Small intestine (tissue), 16 donors: ENCODE results near the gene RAB24. TPM values are rescaled to one million over a fixed set of nuclear protein-coding genes. Genes with fewer than 3 reads are reported as not detected.
A peak's percentile ranks its signal among the peaks of the same experiment; 100 is the strongest.

Source experiments
- DNase-seq, 2 donors: peaks; one replicate each; pipeline versions ENCODE4 v3.0.0 to v3.0.0-alpha.2; 2013
- FAIRE-seq: peaks from 2 replicates; lab custom pipeline; 2012; peaks lifted over from hg19 to GRCh38; lab: Jason Lieb, UNC
- H3K27ac ChIP-seq, 3 donors: one replicate each; pipeline ENCODE4 v1.5.1; 2013; ENCODE audit warnings: low read length in 2 of 3, mild to moderate bottlenecking in 2 of 3, control low read depth in 1 of 3, inconsistent platforms in 1 of 3, low read depth in 1 of 3, moderate library complexity in 1 of 3
- H3K27me3 ChIP-seq, 3 donors: one replicate each; pipeline ENCODE4 v1.6.1; 2013; ENCODE audit warnings: low read length in 3 of 3, inconsistent platforms in 1 of 3; ENCODE audit not compliant: control insufficient read depth in 3 of 3, insufficient read depth in 3 of 3
- H3K36me3 ChIP-seq, 3 donors: one replicate each; pipeline ENCODE4 v1.6.1; 2013; ENCODE audit warnings: low read length in 3 of 3, inconsistent platforms in 1 of 3, low read depth in 1 of 3, mild to moderate bottlenecking in 1 of 3, moderate library complexity in 1 of 3; ENCODE audit not compliant: control insufficient read depth in 3 of 3, insufficient read depth in 2 of 3
- H3K4me1 ChIP-seq, 3 donors: one replicate each; pipeline ENCODE4 v1.6.1; 2013; ENCODE audit warnings: low read length in 2 of 3, inconsistent platforms in 1 of 3, low read depth in 1 of 3, mild to moderate bottlenecking in 1 of 3, moderate library complexity in 1 of 3; ENCODE audit not compliant: control insufficient read depth in 3 of 3, insufficient read depth in 2 of 3
- H3K4me3 ChIP-seq, 3 donors: one replicate each; pipeline ENCODE4 v1.5.1; 2013; ENCODE audit warnings: low read length in 3 of 3, control low read depth in 1 of 3, inconsistent platforms in 1 of 3, low read depth in 1 of 3, mild to moderate bottlenecking in 1 of 3, moderate library complexity in 1 of 3
- H3K9me3 ChIP-seq, 2 donors: one replicate each; pipeline ENCODE4 v1.6.1; 2013; ENCODE audit warnings: low read depth in 1 of 2, low read length in 1 of 2; ENCODE audit not compliant: control insufficient read depth in 2 of 2, insufficient read depth in 1 of 2
- WGBS, 3 donors: extraction: QIAGEN DNeasy Blood & Tissue Kit; methylation state at CpG; one replicate each; pipeline ENCODE4 v1.1.7; 2013; 5-methylcytosine and 5-hydroxymethylcytosine counted together
- long read RNA-seq, 10 donors: transcript quantifications; one replicate each; lab custom pipeline, GENCODE V29; 2026
- polyA plus RNA-seq, 4 donors: library from polyadenylated mRNA; stranded (reverse) in 3 of 4; unstranded in 1 of 4; fragments of 200-250 nt in 3 of 4; fragments of 120-200 nt in 1 of 4; gene quantifications; one replicate each; pipeline versions ENCODE4 v1.2.1 to v1.2.3, GENCODE V29; 2013
- donor health status: healthy with polysubstance abuse.
- donor health status: control.
- donor health status: control.
- donor health status: Bipolar disorder and iron deficiency.
- donor health status: healthy.

Gene RAB24
- 10 to 100 TPM; 48.1 to 80.1 (median 73.0) TPM for polyA plus RNA-seq
- long read RNA-seq, donor 1, transcript RAB24-201 (8 exons, 1,311 nt), result minor isoform, 30 of 104 reads
- long read RNA-seq, donor 1, transcript RAB24-206 (7 exons, 1,820 nt), result major isoform, 36 of 104 reads
- long read RNA-seq, donor 1, transcript RAB24-204 (9 exons, 1,236 nt), result minor isoform, 8 of 104 reads
- long read RNA-seq, donor 1, partial matches to known transcripts, result 27 of 104 reads
- long read RNA-seq, donor 1, other reads (novel, unspliced or antisense), result 0 of 104 reads
- long read RNA-seq, donor 2, transcript RAB24-201 (8 exons, 1,311 nt), result major isoform, 5 of 11 reads
- long read RNA-seq, donor 2, partial matches to known transcripts, result 0 of 11 reads
- long read RNA-seq, donor 2, other reads (novel, unspliced or antisense), result 0 of 11 reads
- long read RNA-seq, donor 3, transcript RAB24-206 (7 exons, 1,820 nt), result minor isoform, 7 of 38 reads
- long read RNA-seq, donor 3, transcript RAB24-201 (8 exons, 1,311 nt), result major isoform, 13 of 38 reads
- long read RNA-seq, donor 3, partial matches to known transcripts, result 14 of 38 reads
- long read RNA-seq, donor 3, other reads (novel, unspliced or antisense), result 0 of 38 reads
- long read RNA-seq, donor 4, result 0 reads
- long read RNA-seq, donor 5, partial matches to known transcripts, result 0 of 3 reads
- long read RNA-seq, donor 5, other reads (novel, unspliced or antisense), result 0 of 3 reads
- long read RNA-seq, donor 6, transcript RAB24-201 (8 exons, 1,311 nt), result minor isoform, 11 of 32 reads
- long read RNA-seq, donor 6, transcript RAB24-206 (7 exons, 1,820 nt), result major isoform, 16 of 32 reads
- long read RNA-seq, donor 6, partial matches to known transcripts, result 0 of 32 reads
- long read RNA-seq, donor 6, other reads (novel, unspliced or antisense), result 0 of 32 reads
- long read RNA-seq, donor 7, transcript RAB24-206 (7 exons, 1,820 nt), result minor isoform, 7 of 24 reads
- long read RNA-seq, donor 7, transcript RAB24-201 (8 exons, 1,311 nt), result major isoform, 13 of 24 reads
- long read RNA-seq, donor 7, partial matches to known transcripts, result 0 of 24 reads
- long read RNA-seq, donor 7, other reads (novel, unspliced or antisense), result 0 of 24 reads
- long read RNA-seq, donor 8, partial matches to known transcripts, result 0 of 1 reads
- long read RNA-seq, donor 8, other reads (novel, unspliced or antisense), result 0 of 1 reads
- long read RNA-seq, donor 9, partial matches to known transcripts, result 0 of 7 reads
- long read RNA-seq, donor 9, other reads (novel, unspliced or antisense), result 0 of 7 reads
- long read RNA-seq, donor 10, transcript RAB24-201 (8 exons, 1,311 nt), result minor isoform, 7 of 24 reads
- long read RNA-seq, donor 10, transcript RAB24-206 (7 exons, 1,820 nt), result major isoform, 10 of 24 reads
- long read RNA-seq, donor 10, partial matches to known transcripts, result 6 of 24 reads
- long read RNA-seq, donor 10, other reads (novel, unspliced or antisense), result 0 of 24 reads

DNA sequence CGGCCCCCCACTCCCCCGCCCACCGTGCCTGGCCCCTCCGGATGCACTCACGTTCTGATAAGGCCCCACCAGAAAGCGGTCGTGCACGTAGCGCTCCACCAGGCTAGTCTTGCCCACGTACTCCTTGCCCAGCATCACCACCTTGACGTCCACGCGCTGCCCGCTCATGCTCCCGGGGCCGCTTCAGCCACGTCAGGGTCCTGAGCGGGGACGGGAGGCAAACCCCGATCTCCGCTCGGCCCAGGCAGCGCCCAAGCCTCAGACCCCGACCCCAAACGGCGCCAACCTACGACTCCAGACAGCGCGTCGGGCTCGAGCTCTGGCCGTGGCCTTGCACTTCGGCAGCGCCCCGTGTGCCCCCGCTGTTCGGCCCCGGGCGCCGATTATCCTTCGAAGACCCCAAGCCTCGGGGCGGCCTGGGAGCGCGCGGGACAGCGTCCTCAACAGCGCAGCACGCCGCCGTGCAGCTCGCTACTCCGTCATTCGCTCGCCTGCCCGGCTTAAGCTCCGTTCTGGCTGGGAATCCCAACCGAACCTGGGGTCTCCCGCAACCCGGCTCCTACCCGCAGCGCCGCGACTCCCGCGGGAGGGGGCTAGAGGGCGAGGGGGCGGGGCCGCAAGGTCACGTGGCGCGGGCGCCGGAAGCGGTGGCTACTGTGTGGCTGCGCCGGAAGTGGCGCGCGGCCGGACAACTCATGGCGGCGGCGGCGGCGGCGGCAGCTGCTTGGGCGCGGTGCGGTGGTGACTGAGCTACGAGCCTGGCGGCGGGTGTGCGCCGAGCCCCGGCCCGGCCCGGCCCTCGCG, at the start of gene RAB24, which contains the start of gene PRELID1:
RAB24 (minus strand) TSS at position 599 of the 804 bp plus-strand sequence; CDS start at position 168, 431 bp downstream.
PRELID1 (plus strand) TSS at position 679 of the 804 bp plus-strand sequence. CDS start 187 bp downstream, outside the sequence.
- H3K27ac ChIP-seq, result peak within 1 kb of the TSS; percentile 76 to 96 (median 92)
- no peaks in the 10 kb centered on the region for H3K9me3 ChIP-seq
- FAIRE-seq, result no peak
- peaks cover 0 to 63% (median 5%) of the 10 kb centered on the region in 3 donors for H3K36me3 ChIP-seq
- peak within 1 kb of the TSS; percentile 84 to 95 (median 89) for H3K4me3 ChIP-seq
- no peaks in the 10 kb centered on the region for H3K27me3 ChIP-seq
- 0 to 1% (median 0%) methylated on average over 60 to 100 of the region's 100 CpGs for WGBS, 3 donors
- peak; percentile 79 to 93 for DNase-seq
- peaks cover 7 to 41% (median 10%) of the 10 kb centered on the region in 3 donors for H3K4me1 ChIP-seq

DNA sequence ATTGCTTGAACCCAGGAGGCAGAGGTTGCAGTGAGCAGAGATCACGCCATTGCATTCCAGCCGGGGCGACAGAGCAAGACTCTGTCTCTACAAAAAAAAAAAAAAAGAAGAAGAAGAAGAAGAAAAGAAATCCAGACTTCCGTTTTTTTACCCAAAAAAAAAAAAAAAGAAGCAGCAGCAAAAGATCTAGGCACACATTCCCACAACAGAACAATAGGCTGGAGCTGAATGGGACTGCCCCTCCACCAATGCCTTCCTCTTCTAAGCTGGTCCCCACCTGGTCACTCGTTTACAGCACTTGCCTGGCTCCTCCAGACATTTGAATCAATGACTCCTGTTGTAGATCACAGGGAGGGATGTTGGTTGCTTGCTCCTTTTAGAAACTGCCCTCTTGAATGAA, 49.6 kb upstream of the RAB24 start:
- no peak for FAIRE-seq

DNA sequence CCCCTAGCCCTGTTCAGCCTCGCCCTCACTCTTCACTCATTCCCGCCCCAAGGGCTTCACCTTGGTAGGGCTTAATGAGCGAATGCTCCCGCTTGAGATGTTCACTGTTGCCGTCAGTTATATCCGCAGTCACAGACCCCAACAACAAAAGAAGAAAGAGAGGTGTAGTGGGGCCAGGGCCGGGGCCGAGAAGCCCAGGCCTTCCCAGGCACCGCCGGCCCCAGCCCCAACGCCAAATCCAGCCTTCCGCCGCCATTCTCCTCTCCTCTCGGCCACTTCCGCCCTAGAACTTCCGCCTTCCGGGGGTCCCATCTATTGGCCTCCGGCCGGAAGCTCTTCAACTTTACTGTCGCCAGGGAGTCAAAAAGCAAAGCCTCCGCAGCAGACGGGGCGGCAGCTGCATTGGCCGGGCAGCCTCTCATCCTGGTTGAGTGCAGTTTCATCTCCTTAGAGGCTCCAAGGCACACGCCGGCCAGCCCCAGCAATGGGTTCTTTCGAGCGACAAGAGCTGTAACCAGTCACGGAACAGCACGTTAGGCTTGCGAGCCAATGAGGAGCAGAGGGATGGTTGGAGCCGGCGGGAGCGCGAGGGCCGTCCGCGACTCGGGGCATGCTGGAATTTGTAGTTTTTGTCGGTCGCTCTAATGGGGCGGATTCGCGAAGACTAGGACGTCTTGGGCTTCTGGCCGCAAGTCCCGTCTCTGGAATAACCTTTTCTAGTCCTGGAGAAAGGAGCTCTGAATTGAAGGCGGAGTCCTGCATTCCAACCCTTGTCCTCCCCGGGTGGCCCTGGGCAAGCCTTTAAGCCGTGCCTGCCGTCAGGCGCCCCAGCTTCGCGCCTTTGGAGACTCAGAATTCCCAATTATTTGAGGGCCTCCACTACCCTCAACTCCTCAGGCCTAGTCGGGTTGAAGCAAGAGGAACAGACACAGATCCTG, 48.1 kb upstream of the RAB24 start, which contains the start of gene LMAN2:
LMAN2 (minus strand) TSS at position 277 of the 938 bp plus-strand sequence; CDS start at position 256, 21 bp downstream.
- peaks cover 0 to 8% (median 0%) of the 10 kb centered on the region in 3 donors for H3K27me3 ChIP-seq
- H3K9me3 ChIP-seq, result peaks cover 0 to 8% of the 10 kb centered on the region in 2 donors
- peaks cover 0 to 17% (median 0%) of the 10 kb centered on the region in 3 donors for H3K36me3 ChIP-seq
- H3K4me1 ChIP-seq, result peaks cover 9 to 12% (median 9%) of the 10 kb centered on the region in 3 donors
- no peak for FAIRE-seq
- WGBS, 3 donors, result 7 to 8% (median 8%) methylated on average over 52 to 55 of the region's 55 CpGs
- DNase-seq, result peak; percentile 98
- peak within 1 kb of the TSS; percentile 92 to 97 (median 94) for H3K27ac ChIP-seq
- peak within 1 kb of the TSS; percentile 58 to 88 (median 65) for H3K4me3 ChIP-seq

More for the DNA sequence above, 49.6 kb upstream of the RAB24 start:
- WGBS, 3 donors, result 75 to 84% (median 77%) methylated on average over 5 of the region's 5 CpGs
- no peak overlapping the region for H3K4me3 ChIP-seq
- peaks cover 0 to 8% of the 10 kb centered on the region in 2 donors for H3K9me3 ChIP-seq
- no peak overlapping the region for H3K27ac ChIP-seq
- H3K27me3 ChIP-seq, result peaks cover 0 to 8% (median 0%) of the 10 kb centered on the region in 3 donors
- peaks cover 0 to 13% (median 0%) of the 10 kb centered on the region in 3 donors for H3K36me3 ChIP-seq
- peaks cover 9 to 12% (median 9%) of the 10 kb centered on the region in 3 donors for H3K4me1 ChIP-seq
- DNase-seq, result no peak

DNA sequence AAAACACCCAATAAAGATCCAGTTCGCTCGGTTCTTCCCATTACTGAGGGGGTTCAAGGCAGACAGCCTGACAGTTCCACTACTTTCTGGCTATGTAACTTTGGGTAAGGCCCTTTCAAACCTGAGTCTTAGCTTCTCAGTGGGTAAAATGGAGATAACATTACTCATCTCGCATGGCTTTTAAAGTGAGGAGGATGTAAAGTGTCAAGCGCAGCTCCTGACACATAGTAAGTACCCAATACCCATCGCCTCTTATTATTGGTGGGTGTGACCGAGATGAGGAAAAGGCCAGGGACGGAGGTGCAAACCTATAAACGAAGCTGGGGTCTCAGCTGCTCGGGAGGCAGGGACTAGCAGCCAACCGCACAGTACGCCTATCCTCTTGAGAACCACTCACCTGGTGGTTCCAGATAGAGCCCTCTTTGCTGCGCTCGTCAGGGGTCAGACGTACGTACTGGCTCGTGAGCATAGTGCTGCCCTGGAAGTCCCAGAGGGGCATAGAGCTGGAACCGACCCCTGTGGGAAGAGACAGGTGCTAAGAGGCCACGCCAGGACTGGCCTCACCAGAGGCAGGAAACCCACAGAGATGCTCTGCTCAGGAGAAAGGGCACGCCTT, 47.4 kb upstream of the RAB24 start:
- H3K9me3 ChIP-seq, result peaks cover 0 to 7% of the 10 kb centered on the region in 2 donors
- FAIRE-seq (no peak), DNase-seq (no peak)
- H3K4me3 ChIP-seq, result peak overlapping the region; percentile 58 to 88 (median 65)
- peaks cover 0 to 8% (median 0%) of the 10 kb centered on the region in 3 donors for H3K27me3 ChIP-seq
- WGBS, 3 donors, result 2 to 11% (median 6%) methylated on average over 19 of the region's 19 CpGs
- H3K36me3 ChIP-seq, result peaks cover 0 to 19% (median 0%) of the 10 kb centered on the region in 3 donors
- H3K4me1 ChIP-seq, result peaks cover 9 to 12% (median 9%) of the 10 kb centered on the region in 3 donors
- peak overlapping the region; percentile 92 to 97 (median 94) for H3K27ac ChIP-seq

DNA sequence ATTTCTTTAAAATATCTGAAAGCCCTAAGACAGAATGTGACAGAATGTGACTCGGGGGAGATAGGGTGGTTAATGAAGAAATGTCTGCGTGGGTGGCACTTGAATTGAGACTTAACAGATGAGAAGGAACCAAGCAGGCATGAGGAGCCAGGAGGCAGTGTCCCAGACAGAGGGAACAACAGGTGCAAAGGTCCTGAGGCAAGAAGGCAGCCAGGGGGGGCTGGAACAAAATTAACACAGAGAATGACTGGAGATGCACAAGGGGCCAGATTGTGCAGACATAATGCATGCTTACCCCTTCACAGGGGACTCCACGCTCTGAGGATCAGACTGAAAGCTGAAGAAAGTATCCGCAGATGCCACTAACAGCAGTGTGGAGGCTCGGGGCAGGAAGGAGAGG, 46.2 kb upstream of the RAB24 start:
- H3K36me3 ChIP-seq, result peaks cover 0 to 27% (median 0%) of the 10 kb centered on the region in 3 donors
- no peaks in the 10 kb centered on the region for H3K27me3 ChIP-seq
- no peaks in the 10 kb centered on the region for H3K9me3 ChIP-seq
- no peak for FAIRE-seq
- H3K4me3 ChIP-seq, result peak overlapping the region in 1 of 3 donors; percentile 88
- WGBS, 3 donors, result 70 to 83% (median 75%) methylated on average over 5 of the region's 5 CpGs
- H3K4me1 ChIP-seq, result peaks cover 9 to 12% (median 9%) of the 10 kb centered on the region in 3 donors
- H3K27ac ChIP-seq, result no peak overlapping the region
- no peak for DNase-seq

DNA sequence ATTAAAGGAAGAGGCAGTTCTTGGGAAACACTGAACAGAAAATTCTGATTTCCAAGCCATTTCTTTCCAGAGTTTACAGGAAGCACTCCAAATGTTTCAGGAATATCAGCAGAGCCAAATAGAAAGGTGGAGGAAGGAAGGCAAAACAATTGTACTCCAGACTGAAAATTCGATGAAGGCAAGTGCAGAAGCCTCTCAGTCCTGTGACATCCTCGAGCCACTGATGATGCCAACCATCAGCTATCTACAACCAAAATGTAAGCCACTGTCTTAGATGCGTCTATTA, 45.8 kb upstream of the RAB24 start:
- FAIRE-seq (no peak), DNase-seq (no peak)
- Histone ChIP-seq H3K36me3 (peaks cover 0 to 29% (median 0%) of the 10 kb centered on the region in 3 donors), H3K27me3 (no peaks in the 10 kb centered on the region), H3K27ac (no peak overlapping the region), H3K4me3 (no peak overlapping the region), H3K9me3 (no peaks in the 10 kb centered on the region), H3K4me1 (peaks cover 9 to 12% (median 9%) of the 10 kb centered on the region in 3 donors)
- WGBS, 3 donors, result 44 to 71% (median 54%) methylated on average over 3 of the region's 3 CpGs
